Heart left ventricle (tissue), 16 donors: ENCODE data around the gene GALNT13. TPM values are rescaled to one million over a fixed set of nuclear protein-coding genes. Genes with fewer than 3 reads are reported as not detected.

Experiments used
- ATAC-seq, 4 donors: fragments of 200-7000 bp; cut with Tn5 transposase; one replicate each; pipeline ENCODE4 v1.9.1; 2020 to 2022; ENCODE audit warnings: moderate library complexity in 4 of 4, mild to moderate bottlenecking in 3 of 4, moderate number of reproducible peaks in 1 of 4
- DNase-seq, 5 donors: peaks; one replicate each; pipeline ENCODE4 v3.0.0-alpha.2; 2020
- H3K27ac ChIP-seq, 12 donors: fragments of 200-600 bp; sonication (generic) in 4 of 12; one replicate each; pipeline versions ENCODE4 v1.5.0 to v1.8.0; 2016 to 2022; ENCODE audit warnings: mild to moderate bottlenecking in 2 of 12
- H3K27me3 ChIP-seq, 9 donors: fragments of 200-600 bp; sonication (generic) in 2 of 9; one replicate each; pipeline versions ENCODE4 v1.5.1 to v1.8.0; 2016 to 2022; ENCODE audit warnings: mild to moderate bottlenecking in 3 of 9
- H3K36me3 ChIP-seq, 9 donors: fragments of 200-600 bp; sonication (generic) in 2 of 9; one replicate each; pipeline versions ENCODE4 v1.5.0 to v1.8.0; 2018 to 2022; ENCODE audit warnings: mild to moderate bottlenecking in 2 of 9
- H3K4me1 ChIP-seq, 12 donors: fragments of 200-600 bp; sonication (generic) in 4 of 12; one replicate each; pipeline versions ENCODE4 v1.5.0 to v1.8.0; 2016 to 2022; ENCODE audit warnings: mild to moderate bottlenecking in 3 of 12
- H3K4me3 ChIP-seq, 12 donors: fragments of 200-600 bp; sonication (generic) in 4 of 12; one replicate each; pipeline versions ENCODE4 v1.5.0 to v1.8.0; 2017 to 2022; ENCODE audit warnings: mild to moderate bottlenecking in 9 of 12, moderate library complexity in 4 of 12
- H3K9me3 ChIP-seq, 12 donors: fragments of 200-600 bp; sonication (generic) in 4 of 12; one replicate each; pipeline versions ENCODE4 v1.5.0 to v1.8.0; 2016 to 2022; ENCODE audit warnings: mild to moderate bottlenecking in 1 of 12
- POLR2A ChIP-seq, 2 donors: fragments of 450-650 bp; IDR thresholded peaks; one replicate each; pipeline ENCODE4 v1.6.1; 2017; ENCODE audit warnings: antibody characterized with exemption in 2 of 2, mild to moderate bottlenecking in 2 of 2, moderate library complexity in 2 of 2
- WGBS, 4 donors: extraction: QIAGEN DNeasy Blood & Tissue Kit in 2 of 4; methylation state at CpG; one replicate each; pipeline versions ENCODE4 v1.1.5 to v1.1.7; 2013 to 2018; 5-methylcytosine and 5-hydroxymethylcytosine counted together
- intact Hi-C, 10 donors: fragments of 100-400 bp; cut with DNase I; formaldehyde crosslinking; loops; one replicate each; pipeline versions ENCODE4 v1.11.1 to v1.14.2; 2022
- polyA plus RNA-seq, 2 donors: library from polyadenylated mRNA; stranded (reverse); fragments of 200-250 nt; gene quantifications; one replicate each; pipeline ENCODE4 v1.2.3, GENCODE V29; 2013
- total RNA-seq, 9 donors: library from RNA; depleted of rRNA in 2 of 9; stranded (reverse); fragments of >200 nt in 2 of 9; fragmentation: NEBNext Ultra II Directional in 3 of 9; extraction: Animal tissue kit (Norgen Biotek cat#: 25700) in 3 of 9; gene quantifications; one replicate each; pipeline versions ENCODE4 v1.1.0 to v1.2.4, GENCODE V29; 2016 to 2023
- TF ChIP-seq, protein P1 (sequence below), 12 donors: fragments of 200-600 bp; sonication (generic) in 4 of 12; IDR thresholded peaks; one replicate each; pipeline versions ENCODE4 v1.5.0 to v1.8.0; 2018 to 2022; ENCODE audit warnings: antibody characterized with exemption in 12 of 12, mild to moderate bottlenecking in 5 of 12
- donor health status: ischemic (EF 13 %, LVEDD 7.1; RV severe dilation, severe dysfunction).
- donor health status: healthy with polysubstance abuse.
- donor health status: DM: no; HTN: yes; CAD: no.
- donor health status: DM: no; HTN: no; CAD: no.
- donor health status: ischemic (EF 25% LVEDD 6.9; RV normal size, moderate dysfunction).
- donor health status: ischemic (EF 25% LVEDD 5.7; RV mildly dilated, moderate dysfunction).
- donor health status: healthy.
- donor health status: DM: yes; HTN: yes; CAD: no.
- donor health status: ischemic (EF 35%, LVEDD 5.7; RV mildly dilated, moderate dysfunction).
- donor health status: nonischemic (EF 11% LVEDD 7.7; RV severe dilation, severe dysfunction).
- donor health status: DM: yes; HTN: yes; CAD: no.
- donor health status: PGD.
- donor health status: ischemic (EF 29% LVEDD 5.4; RV normal size, mild dysfunction).
- donor health status: nonischemic (EF 23%, LVEDD 6.1; RV moderate dilation, normal function).

The GALNT13 gene
- total and polyA plus RNA-seq, 11 donors: 0.11 to 1.5 (median 0.22) TPM; not detected in 3

DNA sequence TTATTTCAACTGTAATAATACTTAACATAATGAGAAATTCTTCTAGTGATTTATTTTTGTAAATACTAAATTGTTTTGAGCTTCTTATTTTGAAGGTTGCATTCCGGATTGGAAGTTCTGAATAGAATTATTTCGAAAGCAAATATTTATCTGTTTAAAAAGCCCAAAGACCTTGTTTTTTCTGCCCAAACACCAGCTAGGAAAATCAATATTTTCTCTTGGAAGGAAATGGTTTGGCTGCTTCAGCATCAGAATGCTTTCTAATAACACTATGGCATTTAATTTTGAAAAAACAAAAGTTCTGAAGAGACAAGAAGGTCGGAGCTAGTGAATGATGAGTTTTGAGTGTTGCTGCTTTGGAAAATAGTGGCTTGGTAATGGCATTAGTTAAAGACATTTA, 522.9 kb downstream of the GALNT13 start:
- Histone ChIP-seq H3K4me3 (no peak overlapping the region), H3K27ac (no peak overlapping the region), H3K4me1 (no peaks in the 10 kb centered on the region), H3K36me3 (no peaks in the 10 kb centered on the region), H3K9me3 (peaks cover 0 to 10% (median 0%) of the 10 kb centered on the region in 12 donors), H3K27me3 (no peaks in the 10 kb centered on the region)
- intact Hi-C loops: no loop called here
- ATAC-seq (no peak), DNase-seq (no peak)
- 87 to 91% (median 88%) methylated on average over 3 of the region's 3 CpGs for WGBS, 4 donors
- no peak for TF ChIP-seq POLR2A (IDR thresholded peaks at IDR 0.05)
- TF ChIP-seq, protein P1, sequence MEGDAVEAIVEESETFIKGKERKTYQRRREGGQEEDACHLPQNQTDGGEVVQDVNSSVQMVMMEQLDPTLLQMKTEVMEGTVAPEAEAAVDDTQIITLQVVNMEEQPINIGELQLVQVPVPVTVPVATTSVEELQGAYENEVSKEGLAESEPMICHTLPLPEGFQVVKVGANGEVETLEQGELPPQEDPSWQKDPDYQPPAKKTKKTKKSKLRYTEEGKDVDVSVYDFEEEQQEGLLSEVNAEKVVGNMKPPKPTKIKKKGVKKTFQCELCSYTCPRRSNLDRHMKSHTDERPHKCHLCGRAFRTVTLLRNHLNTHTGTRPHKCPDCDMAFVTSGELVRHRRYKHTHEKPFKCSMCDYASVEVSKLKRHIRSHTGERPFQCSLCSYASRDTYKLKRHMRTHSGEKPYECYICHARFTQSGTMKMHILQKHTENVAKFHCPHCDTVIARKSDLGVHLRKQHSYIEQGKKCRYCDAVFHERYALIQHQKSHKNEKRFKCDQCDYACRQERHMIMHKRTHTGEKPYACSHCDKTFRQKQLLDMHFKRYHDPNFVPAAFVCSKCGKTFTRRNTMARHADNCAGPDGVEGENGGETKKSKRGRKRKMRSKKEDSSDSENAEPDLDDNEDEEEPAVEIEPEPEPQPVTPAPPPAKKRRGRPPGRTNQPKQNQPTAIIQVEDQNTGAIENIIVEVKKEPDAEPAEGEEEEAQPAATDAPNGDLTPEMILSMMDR (IDR thresholded peaks at IDR 0.05): no peak

- Histone ChIP-seq H3K4me3 (no peak overlapping the region), H3K27ac (no peak overlapping the region), H3K27me3 (no peaks in the 10 kb centered on the region), H3K36me3 (no peaks in the 10 kb centered on the region), H3K9me3 (no peaks in the 10 kb centered on the region), H3K4me1 (no peaks in the 10 kb centered on the region)
- WGBS, 4 donors: 31 to 51% (median 48%) methylated on average over 4 of the region's 4 CpGs
- ATAC-seq: no peak
- TF ChIP-seq POLR2A (IDR thresholded peaks at IDR 0.05): no peak
- TF ChIP-seq, protein P1 (IDR thresholded peaks at IDR 0.05): no peak
- intact Hi-C loops: no loop called here
- DNase-seq: no peak
These were observed 529.0 kb downstream of the GALNT13 start for GRCh38 chr2:154400563-154401290.

DNA sequence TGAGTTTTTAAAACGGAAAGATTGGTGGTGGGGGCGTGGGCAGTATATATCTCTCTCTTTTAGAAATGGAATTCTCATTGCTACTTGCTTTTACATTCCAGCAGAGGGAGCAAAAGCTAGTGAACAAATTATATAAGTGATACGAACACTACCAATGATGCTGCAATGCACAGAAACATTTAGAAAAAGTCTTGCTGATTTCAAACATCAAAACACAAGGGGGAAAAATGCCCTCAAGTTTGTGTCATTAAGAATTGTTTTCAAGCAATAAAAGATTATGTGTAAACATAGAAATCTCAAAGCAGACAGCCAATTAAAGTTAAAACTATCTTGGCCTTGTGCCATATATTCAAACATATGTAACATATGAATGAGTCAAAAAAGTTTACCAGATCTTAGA, 530.5 kb downstream of the GALNT13 start:
- Histone ChIP-seq H3K27me3 (no peaks in the 10 kb centered on the region), H3K27ac (no peak overlapping the region), H3K36me3 (no peaks in the 10 kb centered on the region), H3K4me1 (no peaks in the 10 kb centered on the region), H3K9me3 (no peaks in the 10 kb centered on the region), H3K4me3 (no peak overlapping the region)
- no peak for DNase-seq
- no peak for ATAC-seq
- intact Hi-C loops: no loop called here
- TF ChIP-seq, protein P1 (IDR thresholded peaks at IDR 0.05): peak in 8 of 12 donors; percentile 6 to 49 (median 34)
- TF ChIP-seq POLR2A (IDR thresholded peaks at IDR 0.05): no peak
- WGBS, 4 donors: 7 to 18% (median 9%) methylated on average over 3 of the region's 3 CpGs

DNA sequence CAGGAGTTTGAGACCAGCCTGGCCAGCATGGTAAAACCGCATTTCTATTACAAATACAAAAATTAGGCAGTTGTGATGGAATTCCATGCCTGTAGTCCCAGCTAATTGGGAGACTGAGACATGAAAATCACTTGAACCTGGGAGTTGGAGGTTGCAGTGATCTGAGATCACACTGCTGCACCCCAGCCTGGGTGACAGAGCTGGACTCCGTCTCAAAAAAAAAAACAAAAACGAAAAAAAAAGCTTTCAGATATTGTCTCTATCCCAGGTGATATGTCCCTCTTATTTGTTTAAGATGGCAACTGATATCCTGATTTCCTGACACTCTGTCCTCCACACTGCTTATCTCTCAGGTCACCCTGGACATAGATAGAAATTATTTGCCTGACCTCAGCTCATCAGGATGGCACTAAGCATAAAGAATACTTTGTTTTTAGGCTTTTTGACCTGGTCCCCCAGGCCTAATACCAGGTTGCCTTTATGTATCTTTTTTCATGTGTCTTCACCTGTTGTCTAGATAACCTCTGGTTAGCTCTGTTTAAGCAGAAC, 531.6 kb downstream of the GALNT13 start:
- intact Hi-C loops: no loop called here
- DNase-seq: no peak
- Histone ChIP-seq H3K27ac (no peak overlapping the region), H3K36me3 (no peaks in the 10 kb centered on the region), H3K4me3 (no peak overlapping the region), H3K4me1 (no peaks in the 10 kb centered on the region), H3K27me3 (no peaks in the 10 kb centered on the region), H3K9me3 (no peaks in the 10 kb centered on the region)
- TF ChIP-seq POLR2A (IDR thresholded peaks at IDR 0.05): no peak
- TF ChIP-seq, protein P1 (IDR thresholded peaks at IDR 0.05): no peak
- 87 to 93% (median 89%) methylated on average over 3 of the region's 3 CpGs for WGBS, 4 donors
- no peak for ATAC-seq
